ENCODE data around the gene CA7.

CA7 gene

GRCh38 chr16:66844342-66845079 lies at the start of gene CA7:
CA7 (plus strand) TSS chr16:66844414; CDS start chr16:66844488, 74 bp downstream.
- DNase-seq (ENCODE audit: low read depth in 2 of 3, low spot score in 1 of 3) = no peak

GRCh38 chr16:66798161-66798560 lies 46.1 kb upstream of the CA7 start:
- DNase-seq (ENCODE audit: low read depth in 2 of 3, low spot score in 1 of 3) = no peak

GRCh38 chr16:66800856-66801255 lies 43.4 kb upstream of the CA7 start:
- DNase-seq (ENCODE audit: low read depth in 2 of 3, low spot score in 1 of 3) = no peak

DNA sequence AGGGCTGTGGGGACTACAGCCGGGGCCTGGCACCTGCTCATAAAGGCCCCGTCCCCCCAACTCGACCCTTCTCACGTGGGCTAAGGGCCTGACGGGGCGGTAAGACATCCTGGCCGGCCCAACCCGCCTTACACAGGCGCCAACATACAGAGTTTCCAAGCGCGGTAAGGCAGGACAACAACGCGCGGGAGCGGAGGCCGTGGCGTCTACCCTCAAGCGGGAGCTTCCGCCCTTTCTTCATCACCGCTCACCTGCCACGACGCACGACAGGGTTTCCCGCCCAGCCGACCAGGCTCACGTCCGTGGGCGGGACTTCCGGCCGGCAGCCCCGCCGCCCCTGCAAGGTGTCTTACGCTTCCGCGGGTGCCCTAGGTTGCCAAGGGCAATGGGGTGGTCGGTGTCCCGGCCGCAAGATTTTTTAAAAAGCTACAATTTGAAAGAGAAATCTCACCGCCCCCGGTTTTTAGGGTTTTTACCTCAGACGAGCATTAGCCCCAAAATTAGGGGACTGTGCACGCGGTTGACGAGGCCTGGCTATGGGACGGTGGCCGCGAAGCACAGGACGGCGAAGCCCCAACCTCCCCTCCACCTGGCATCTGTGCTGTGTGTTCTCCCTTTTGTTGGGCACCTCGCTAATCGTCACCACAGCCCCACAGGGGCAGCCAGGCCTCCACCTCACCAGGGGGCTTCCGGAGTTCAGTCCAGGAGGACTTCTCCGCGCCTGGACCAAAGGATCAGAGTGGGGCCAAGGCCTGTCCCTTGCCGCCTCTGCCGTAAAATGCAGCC lies 42.7 kb upstream of the CA7 start, which contains the start of gene TERB1:
TERB1 (minus strand) TSS at position 265 of the 786 bp plus-strand sequence. CDS start 4,786 bp downstream, outside the sequence.
- DNase-seq (ENCODE audit: low read depth in 2 of 3, low spot score in 1 of 3) = no peak

DNA sequence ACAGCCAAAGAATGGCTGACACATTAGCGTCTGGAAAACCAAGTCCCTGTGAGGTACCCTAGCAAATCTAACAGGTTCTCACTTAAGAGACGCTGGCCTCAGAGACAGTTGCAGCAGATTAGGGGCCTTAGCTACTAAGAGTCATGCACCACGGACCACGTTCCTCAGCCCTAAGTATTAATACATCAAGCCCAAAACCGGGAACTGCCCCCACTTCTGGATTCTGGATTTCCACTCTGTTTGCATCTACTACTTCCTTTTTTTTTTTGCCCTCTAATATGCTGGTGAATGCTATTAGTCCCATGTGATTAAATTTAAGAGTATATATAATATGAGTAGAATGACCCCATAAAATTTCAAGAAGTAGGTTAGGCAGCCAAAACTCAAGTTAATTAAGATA lies 42.1 kb upstream of the CA7 start:
- no peak for DNase-seq (ENCODE audit: low read depth in 2 of 3, low spot score in 1 of 3)

DNA sequence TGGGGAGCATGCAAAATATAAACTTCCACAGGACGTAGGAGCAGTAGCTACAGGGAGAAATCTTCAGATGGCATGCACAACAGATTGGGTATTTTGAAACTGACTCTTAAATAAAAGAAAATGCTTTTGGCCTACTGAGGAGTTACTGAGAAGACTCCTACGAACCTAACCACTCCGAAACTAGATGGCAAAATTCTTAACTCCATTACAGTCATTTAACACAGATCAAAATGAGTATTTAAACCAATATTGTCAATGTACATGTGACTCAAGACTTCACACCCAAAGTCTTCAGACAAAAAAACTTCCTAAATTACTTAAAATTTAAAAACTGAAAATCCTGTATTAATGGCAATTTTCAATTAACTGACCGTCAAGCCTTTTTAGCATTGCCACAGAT lies 34.4 kb upstream of the CA7 start:
- no peak for DNase-seq (ENCODE audit: low read depth in 2 of 3, low spot score in 1 of 3)

GRCh38 chr16:66810391-66810790 lies 33.8 kb upstream of the CA7 start:
- no peak for DNase-seq (ENCODE audit: low read depth in 2 of 3, low spot score in 1 of 3)

DNA sequence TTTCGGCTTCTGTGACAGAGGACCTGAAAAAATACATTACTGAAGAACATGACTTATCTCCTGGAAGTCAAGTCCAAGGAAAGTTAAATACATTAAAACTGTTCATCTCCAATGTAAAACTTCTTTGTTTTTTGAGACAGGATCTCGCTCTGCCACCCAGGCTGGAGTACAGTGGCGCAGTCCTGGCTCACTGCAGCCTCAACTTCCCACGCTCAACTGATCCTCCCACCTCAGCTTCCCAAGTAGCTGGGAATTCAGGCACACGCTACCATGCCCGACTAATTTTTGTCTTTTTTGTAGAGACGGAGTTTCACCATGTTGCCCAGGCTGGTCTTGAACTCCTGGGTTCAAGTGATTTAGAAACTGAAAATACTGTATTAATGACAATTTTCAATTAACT lies 33.2 kb upstream of the CA7 start:
- DNase-seq (ENCODE audit: low read depth in 2 of 3, low spot score in 1 of 3) = no peak

DNA sequence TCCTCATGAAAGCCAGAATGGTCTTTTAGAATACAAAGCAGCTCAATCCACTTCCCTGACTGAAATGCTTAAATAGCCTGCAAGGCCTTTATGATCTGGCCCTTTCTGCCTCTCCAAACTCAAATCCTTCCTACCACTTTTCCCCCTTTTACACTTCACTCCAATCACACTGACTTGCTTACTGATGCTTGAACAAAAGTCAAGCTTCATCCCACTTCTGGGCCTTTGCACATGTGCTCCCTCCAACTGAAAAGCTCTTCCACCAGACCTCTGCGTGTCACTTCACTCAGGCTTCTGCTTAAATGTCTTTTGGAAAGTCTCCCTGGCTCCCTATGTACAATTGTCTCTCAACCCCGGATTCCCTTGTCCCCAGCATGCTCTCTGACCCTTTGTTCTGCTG lies 29.5 kb upstream of the CA7 start:
- DNase-seq (ENCODE audit: low read depth in 2 of 3, low spot score in 1 of 3) = no peak

DNA sequence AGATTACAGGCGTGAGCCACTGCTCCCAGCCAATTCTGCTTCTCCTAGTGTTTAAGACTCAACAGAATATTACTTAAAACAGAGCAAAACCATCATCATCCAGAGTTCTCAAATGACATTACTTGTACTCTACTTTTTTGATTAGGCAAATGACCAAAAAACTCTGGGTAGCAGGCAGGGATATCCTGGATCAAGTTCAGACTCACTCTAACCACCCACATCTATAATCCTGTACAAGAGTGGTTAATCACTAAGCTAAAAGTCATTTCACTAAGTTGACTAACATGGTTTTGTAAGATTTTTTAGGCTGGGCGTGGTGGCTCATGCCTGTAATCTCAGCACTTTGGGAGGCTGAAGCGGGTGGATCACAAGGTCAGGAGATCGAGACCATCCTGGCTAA lies 20.2 kb upstream of the CA7 start:
- no peak for DNase-seq (ENCODE audit: low read depth in 2 of 3, low spot score in 1 of 3)

DNA sequence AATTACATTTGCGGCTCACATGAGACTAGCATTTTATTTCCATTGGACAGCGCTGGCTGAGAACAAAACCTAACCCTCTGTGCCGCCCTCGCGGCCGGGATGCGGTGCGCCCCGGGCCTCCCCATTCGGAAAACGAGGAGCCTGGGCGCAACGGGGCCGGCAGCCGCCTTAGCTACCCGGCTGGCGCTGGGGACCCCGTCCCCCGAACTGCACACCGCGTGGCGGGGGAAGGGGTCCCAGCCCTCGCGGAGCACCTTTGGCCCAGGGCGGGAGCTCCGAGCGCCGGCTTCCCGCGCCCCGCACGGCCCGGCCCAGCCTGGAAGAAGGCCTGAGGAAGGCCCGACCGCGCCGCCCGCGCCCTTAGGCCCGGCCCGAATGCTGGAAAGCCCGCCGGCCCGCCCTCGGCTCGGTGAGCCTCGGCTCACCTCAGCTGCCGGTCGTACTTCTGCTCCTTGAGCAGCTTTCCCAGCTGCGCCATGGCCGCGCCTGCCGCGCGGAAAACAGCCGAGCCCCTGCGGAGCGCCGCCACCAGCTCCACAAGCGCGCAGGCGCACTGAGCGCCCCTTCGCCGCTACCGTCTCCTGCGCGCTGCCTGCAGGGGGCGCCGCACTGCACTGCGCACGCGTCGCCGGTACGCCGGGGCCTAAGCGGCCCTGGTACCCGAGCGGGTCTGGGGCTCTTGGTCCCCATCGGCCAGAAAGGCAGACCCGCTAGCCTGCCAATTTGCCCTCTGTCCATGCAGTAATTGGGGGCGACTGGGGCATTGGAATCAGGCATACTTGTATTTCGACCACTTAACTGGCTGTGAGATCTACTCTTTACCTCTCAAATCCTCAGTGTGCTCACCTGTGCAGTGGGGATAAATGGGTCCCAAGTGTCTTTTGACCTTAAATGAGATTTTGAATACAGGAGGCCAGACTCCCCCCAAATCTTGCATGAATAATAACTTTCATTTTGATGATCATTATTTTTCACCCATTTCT lies 13.5 kb upstream of the CA7 start, which contains the start of gene NAE1:
NAE1 (minus strand) TSS at position 555 of the 983 bp plus-strand sequence; CDS start at position 478, 77 bp downstream.
- peak; percentile 79 to 84 (median 80) for DNase-seq (ENCODE audit: low read depth in 2 of 3, low spot score in 1 of 3)

GRCh38 chr16:66832190-66832589 lies 12.0 kb upstream of the CA7 start:
- no peak for DNase-seq (ENCODE audit: low read depth in 2 of 3, low spot score in 1 of 3)

DNA sequence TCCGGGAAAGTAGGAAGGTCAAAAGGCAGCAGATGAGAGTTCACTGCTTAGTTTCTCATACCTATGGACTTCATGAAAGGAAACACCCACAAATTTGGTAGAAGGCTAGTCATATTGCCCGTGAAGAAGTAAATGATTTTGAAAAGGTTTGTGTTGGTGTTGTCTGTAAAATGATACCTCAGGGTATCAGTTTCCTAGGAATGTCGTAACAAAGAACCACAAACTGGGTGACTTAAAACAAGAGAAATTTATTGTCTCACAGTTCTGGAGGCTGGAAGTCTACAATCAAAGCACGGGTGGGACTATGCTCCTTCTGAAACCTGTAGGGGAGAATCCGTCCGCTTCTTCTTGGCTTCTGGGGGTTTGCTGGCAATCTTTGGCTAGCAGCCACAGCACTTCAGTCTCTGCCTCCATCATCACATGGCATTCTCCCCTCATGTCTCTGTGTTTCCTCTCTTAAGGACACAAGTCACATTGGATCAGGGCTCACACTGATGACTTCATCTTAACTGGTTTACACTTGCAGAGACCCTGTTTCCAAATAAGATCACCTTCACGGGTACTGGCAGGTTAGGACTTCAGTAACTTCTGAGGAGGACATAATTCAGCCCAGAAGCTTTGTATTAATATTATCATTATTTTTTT lies 11.4 kb upstream of the CA7 start:
- no peak for DNase-seq (ENCODE audit: low read depth in 2 of 3, low spot score in 1 of 3)

DNA sequence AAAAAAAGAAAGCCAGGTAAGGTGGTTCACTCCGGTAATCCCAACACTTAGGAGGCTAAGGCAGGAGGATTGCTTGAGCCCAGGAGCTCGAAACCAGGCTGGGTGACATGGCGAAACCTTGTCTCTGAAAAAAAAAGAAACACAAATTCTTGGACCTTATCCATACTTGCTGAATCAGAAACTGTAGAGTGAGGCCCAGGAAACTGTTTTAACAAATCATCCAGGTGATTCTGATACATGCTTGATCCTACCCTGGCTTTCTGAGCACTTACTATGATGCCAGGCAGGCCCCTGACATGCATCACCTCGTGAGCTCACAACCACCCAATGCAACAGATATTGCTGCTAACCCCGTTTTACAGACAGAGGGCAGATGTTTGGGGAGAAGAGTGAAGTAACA lies 9.5 kb upstream of the CA7 start:
- no peak for DNase-seq (ENCODE audit: low read depth in 2 of 3, low spot score in 1 of 3)

GRCh38 chr16:66840883-66841282 lies 3.3 kb upstream of the CA7 start:
- DNase-seq (ENCODE audit: low read depth in 2 of 3, low spot score in 1 of 3) = no peak

DNA sequence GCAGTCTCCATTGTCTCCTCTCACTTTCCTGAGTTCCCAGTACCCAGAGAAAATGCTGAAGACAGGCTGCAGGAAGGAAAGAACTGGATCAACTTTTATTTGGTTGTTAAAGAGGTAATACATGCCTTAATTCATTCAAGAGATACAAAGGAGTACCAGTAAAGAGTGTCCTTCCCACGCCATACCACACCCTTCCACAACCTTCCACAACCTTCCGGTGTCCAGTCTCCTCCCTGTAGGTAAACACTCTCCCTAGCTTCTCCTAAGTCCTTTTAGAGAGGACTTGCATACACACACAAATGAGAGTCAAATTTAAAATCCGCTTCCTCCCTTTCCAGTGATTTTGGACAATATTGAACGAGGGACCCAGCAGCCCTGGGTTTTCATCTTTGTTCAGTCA lies 2.8 kb upstream of the CA7 start:
- DNase-seq (ENCODE audit: low read depth in 2 of 3, low spot score in 1 of 3) = no peak

- DNase-seq (ENCODE audit: low read depth in 2 of 3, low spot score in 1 of 3) = no peak
Measured at GRCh38 chr16:66842765-66843164, 1.4 kb upstream of the CA7 start.

GRCh38 chr16:66843191-66843590 lies 1.0 kb upstream of the CA7 start:
- DNase-seq (ENCODE audit: low read depth in 2 of 3, low spot score in 1 of 3) = no peak

- no peak for DNase-seq (ENCODE audit: low read depth in 2 of 3, low spot score in 1 of 3)
Measured at GRCh38 chr16:66844009-66844341, 239 bp upstream of the CA7 start.

- no peak for DNase-seq (ENCODE audit: low read depth in 2 of 3, low spot score in 1 of 3)
Measured at GRCh38 chr16:66845080-66845410, 831 bp downstream of the CA7 start.

DNA sequence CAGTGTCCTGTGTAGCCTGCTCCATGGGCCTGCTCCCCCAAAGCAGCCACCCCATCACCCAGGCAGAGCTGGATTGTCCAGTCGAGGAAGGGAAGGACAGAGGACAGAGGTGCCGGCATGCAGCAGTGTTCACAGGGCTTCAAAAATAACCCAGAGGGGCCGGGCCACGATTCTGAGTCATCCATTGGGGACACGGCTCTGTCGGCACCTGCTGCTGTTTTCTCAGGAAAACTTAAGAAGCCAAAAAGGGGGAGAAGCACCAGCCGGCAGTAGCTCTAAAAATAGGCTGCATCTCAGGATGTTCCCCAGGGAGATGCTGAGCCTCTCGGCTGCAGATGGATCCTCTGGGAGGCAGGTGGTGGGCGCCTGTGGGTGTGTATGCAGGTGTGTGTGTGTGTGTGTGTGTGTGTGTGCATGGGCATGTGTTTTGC lies 1.6 kb downstream of the CA7 start:
- DNase-seq (ENCODE audit: low read depth in 2 of 3, low spot score in 1 of 3) = no peak

Data from stimulated activated CD4-positive, alpha-beta T cell treated with anti-CD3 and anti-CD28 coated beads, Interleukin-12 subunit alpha, Interleukin-12 subunit beta, amount 100 ng/mL, for 48 hours (primary cell).